GM19023 (cell line): Measurements from ENCODE around the gene P4HA3.
"Not testable (repeated sequence)": the region's sequence is repeated elsewhere in the genome, so short reads cannot be mapped to it uniquely, and the experiment has no call there.

ENCODE experiments used
- ATAC-seq: cut with Tn5 transposase; IDR thresholded peaks from one replicate; pipeline ENCODE4 v1.9.1; 2021; ENCODE audit warnings: mild to moderate bottlenecking, moderate library complexity; ENCODE audit not compliant: unreplicated experiment

The P4HA3 gene

GRCh38 chr11:74311352-74311926, at the start of gene P4HA3:
P4HA3 (minus strand) TSS chr11:74311640; CDS start chr11:74311611, 29 bp downstream.
- ATAC-seq: no peak

- no peak for ATAC-seq
Measured at GRCh38 chr11:74357449-74357848, 46.0 kb upstream of the P4HA3 start.

- ATAC-seq: no peak
Measured at GRCh38 chr11:74355626-74356025, 44.2 kb upstream of the P4HA3 start.

- ATAC-seq: no peak
Measured at GRCh38 chr11:74354036-74354435, 42.6 kb upstream of the P4HA3 start.

GRCh38 chr11:74347381-74347780, 35.9 kb upstream of the P4HA3 start:
- ATAC-seq: no peak

- ATAC-seq: no peak
Measured at GRCh38 chr11:74345420-74345819, 34.0 kb upstream of the P4HA3 start.

GRCh38 chr11:74341921-74342320, 30.5 kb upstream of the P4HA3 start:
- no peak for ATAC-seq

GRCh38 chr11:74339619-74340018, 28.2 kb upstream of the P4HA3 start:
- no peak for ATAC-seq

- no peak for ATAC-seq
Measured at GRCh38 chr11:74338963-74339362, 27.5 kb upstream of the P4HA3 start.

GRCh38 chr11:74333193-74333592, 21.8 kb upstream of the P4HA3 start:
- no peak for ATAC-seq

- no peak for ATAC-seq
Measured at GRCh38 chr11:74332291-74332690, 20.9 kb upstream of the P4HA3 start.

- ATAC-seq: not testable (repeated sequence)
Measured at GRCh38 chr11:74331000-74331399, 19.6 kb upstream of the P4HA3 start.

GRCh38 chr11:74330075-74330858, 18.8 kb upstream of the P4HA3 start:
- ATAC-seq: no peak

GRCh38 chr11:74327076-74327475, 15.6 kb upstream of the P4HA3 start:
- no peak for ATAC-seq

GRCh38 chr11:74326665-74327064, 15.2 kb upstream of the P4HA3 start:
- ATAC-seq: no peak

GRCh38 chr11:74325649-74326645, 14.5 kb upstream of the P4HA3 start:
- ATAC-seq: no peak

GRCh38 chr11:74322667-74323066, 11.2 kb upstream of the P4HA3 start:
- no peak for ATAC-seq

GRCh38 chr11:74321487-74322188, 10.2 kb upstream of the P4HA3 start:
- no peak for ATAC-seq

- ATAC-seq: no peak
Measured at GRCh38 chr11:74320538-74320937, 9.1 kb upstream of the P4HA3 start.

- ATAC-seq: no peak
Measured at GRCh38 chr11:74319139-74319816, 7.8 kb upstream of the P4HA3 start.
